GM20000 (cell line): Measurements from ENCODE around the gene SMARCAD1.
"Not testable (repeated sequence)": the region's sequence is repeated elsewhere in the genome, so short reads cannot be mapped to it uniquely, and the experiment has no call there.

Experiments
- DNase-seq: peaks from one replicate; pipeline ENCODE4 v3.0.0; 2012; ENCODE audit warnings: low spot score
- TF ChIP-seq, protein P1 (sequence below): IDR thresholded peaks from 2 replicates; pipeline ENCODE4 v1.5.1; 2012; ENCODE audit warnings: mild to moderate bottlenecking, control low read depth; ENCODE audit errors: extremely low read depth, missing control alignments

Gene SMARCAD1

DNA sequence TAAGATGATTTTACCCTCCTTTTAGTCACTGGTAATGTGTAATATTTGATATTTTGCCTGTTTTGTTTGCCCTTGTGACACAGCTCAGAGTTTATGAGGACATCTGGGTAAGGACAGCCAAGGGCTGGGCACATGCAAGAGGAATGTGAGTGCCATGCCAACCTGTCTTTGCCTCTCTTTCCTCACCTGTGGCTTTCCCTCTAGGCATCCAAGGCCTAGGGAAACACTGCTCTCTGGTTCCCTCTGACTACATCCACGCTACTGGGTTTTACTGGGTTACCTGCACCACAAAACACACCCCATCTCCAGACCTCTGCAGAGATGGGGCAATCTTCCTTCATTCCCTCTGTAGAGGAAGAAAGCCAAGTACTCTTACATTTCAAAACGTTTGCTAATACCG lies 127.3 kb downstream of the SMARCAD1 start:
- TF ChIP-seq, protein P1, sequence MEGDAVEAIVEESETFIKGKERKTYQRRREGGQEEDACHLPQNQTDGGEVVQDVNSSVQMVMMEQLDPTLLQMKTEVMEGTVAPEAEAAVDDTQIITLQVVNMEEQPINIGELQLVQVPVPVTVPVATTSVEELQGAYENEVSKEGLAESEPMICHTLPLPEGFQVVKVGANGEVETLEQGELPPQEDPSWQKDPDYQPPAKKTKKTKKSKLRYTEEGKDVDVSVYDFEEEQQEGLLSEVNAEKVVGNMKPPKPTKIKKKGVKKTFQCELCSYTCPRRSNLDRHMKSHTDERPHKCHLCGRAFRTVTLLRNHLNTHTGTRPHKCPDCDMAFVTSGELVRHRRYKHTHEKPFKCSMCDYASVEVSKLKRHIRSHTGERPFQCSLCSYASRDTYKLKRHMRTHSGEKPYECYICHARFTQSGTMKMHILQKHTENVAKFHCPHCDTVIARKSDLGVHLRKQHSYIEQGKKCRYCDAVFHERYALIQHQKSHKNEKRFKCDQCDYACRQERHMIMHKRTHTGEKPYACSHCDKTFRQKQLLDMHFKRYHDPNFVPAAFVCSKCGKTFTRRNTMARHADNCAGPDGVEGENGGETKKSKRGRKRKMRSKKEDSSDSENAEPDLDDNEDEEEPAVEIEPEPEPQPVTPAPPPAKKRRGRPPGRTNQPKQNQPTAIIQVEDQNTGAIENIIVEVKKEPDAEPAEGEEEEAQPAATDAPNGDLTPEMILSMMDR: no peak
- no peak for DNase-seq

- no peak for DNase-seq
- TF ChIP-seq, protein P1: no peak
These were observed 128.6 kb downstream of the SMARCAD1 start for GRCh38 chr4:94336303-94336702.

DNA sequence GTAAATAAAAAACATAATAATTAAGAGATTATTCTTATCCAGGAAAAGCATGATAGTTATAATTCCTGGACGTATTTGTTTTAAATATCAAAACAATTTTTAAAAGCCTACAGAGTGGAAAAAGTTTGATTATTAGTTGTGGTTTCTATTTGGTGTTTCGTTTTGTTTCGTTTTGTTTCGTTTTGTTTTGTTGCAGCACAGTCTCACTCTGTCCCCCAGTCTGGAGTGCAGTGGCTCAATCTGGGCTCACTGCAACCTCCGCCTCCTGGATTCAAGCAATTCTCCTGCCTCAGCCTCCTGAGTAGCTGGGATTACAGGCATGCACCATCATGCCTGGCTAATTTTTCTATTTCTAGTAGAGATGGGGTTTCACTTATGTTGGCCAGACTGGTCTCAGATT lies 129.1 kb downstream of the SMARCAD1 start:
- DNase-seq: not testable (repeated sequence)

GRCh38 chr4:94338681-94339351 lies 131.2 kb downstream of the SMARCAD1 start:
- peak; percentile 9 for DNase-seq
- TF ChIP-seq, protein P1: no peak

DNA sequence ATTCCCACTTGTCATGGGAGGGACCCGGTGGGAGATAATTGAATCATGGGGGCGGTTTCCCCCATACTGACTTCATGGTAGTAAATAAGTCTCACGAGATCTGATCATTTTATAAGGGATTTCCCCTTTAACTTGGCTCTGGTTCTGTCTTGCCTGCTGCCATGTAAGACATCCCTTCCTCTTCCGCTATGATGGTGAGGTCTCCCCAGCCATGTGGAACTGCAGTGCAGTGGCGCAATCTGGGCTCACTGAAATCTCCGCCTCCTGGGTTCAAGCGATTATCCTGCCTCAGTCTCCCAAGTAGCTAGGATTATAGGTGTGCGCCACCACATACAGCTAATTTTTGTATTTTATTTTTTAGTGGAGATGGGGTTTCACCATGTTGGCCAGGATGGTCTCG lies 132.1 kb downstream of the SMARCAD1 start:
- DNase-seq: no peak
- TF ChIP-seq, protein P1: no peak
